Measurements from ENCODE around the gene JAK2.

The JAK2 gene

DNA sequence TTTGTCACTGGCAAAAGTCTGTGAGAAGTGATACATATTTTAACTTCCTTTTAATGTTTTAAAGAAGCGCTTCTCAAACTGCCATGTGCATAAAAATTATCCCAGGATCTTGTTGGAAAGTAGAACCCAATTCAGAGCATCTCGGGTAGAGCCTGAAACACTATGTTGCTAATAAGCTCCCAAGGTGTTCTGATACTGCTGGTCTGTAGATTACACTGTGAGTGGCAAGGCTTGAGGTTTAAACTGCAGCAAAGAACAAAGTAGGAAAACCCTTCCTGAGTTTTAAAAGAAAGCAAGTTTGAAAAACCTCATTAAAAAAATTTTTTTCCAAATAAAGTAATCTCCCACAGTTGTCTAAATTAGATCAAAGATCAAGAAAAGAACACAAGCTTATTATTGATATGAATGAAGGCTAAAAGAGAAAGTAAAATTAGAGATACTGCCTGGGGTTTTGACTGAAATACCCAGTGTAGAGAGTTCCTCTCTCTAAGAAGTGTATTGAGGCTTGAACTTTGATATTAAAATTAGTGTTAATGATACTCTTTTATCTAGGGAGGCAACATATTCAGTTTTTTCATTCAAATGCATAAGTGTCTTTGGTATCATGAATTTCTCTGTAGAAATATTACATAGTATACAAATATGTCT lies 19.8 kb upstream of the JAK2 start:
- Mint-ChIP-seq H3K27me3 (no peaks in the 10 kb centered on the region), H3K4me3 (no peak overlapping the region), H3K27ac (no peak overlapping the region), H3K4me1 (ENCODE audit: low read depth) (no peaks in the 10 kb centered on the region), H3K36me3 (ENCODE audit: low read depth) (peaks cover 6% of the 10 kb centered on the region), H3K9me3 (peaks cover 16% of the 10 kb centered on the region)
- intact Hi-C loops (cut with micrococcal nuclease) = no loop called here

DNA sequence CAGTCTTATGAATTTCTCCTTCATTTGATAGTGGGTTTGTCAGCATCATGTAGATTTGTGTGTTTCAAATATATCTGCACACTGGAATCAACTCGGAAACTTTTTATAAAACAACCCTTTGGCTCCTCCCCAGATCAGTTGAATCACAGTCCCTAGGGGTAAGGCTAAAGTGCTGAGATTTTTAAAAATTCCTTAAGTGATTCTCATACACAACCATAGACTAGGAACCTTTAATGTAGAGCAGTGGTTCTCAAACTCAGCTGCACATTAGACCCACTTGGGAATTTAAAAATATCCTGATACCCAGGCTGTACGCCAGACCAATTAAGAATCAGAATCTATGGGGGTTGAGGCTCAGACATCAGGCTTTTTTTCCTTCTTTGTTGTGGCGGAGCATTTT lies 17.5 kb upstream of the JAK2 start:
- H3K9me3 Mint-ChIP-seq = peaks cover 16% of the 10 kb centered on the region
- H3K4me3 Mint-ChIP-seq = no peak overlapping the region
- H3K36me3 Mint-ChIP-seq (ENCODE audit: low read depth) = peaks cover 6% of the 10 kb centered on the region
- no peak overlapping the region for H3K27ac Mint-ChIP-seq
- intact Hi-C loops (cut with micrococcal nuclease) = no loop called here
- H3K27me3 Mint-ChIP-seq = no peaks in the 10 kb centered on the region
- no peaks in the 10 kb centered on the region for H3K4me1 Mint-ChIP-seq (ENCODE audit: low read depth)

DNA sequence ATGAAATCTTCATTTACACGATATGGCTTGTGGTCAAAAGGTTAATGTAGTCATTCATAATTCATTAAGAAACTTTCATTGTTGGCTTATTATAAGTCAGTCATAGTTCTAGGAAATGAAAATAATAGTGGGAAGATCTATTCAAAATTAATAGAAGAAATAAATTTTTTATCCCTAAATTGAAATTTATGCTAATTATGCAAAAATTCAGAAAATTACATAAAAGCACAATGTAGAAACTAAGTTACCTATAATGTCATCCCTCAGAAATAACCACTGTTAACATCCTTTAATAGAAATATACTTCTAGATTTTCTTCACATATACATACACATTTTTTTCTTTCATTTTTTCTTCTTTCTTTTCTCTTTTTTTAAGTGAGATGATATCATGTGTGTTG lies 15.9 kb upstream of the JAK2 start:
- H3K36me3 Mint-ChIP-seq (ENCODE audit: low read depth) = peaks cover under 1% of the 10 kb centered on the region
- no peak overlapping the region for H3K4me3 Mint-ChIP-seq
- peaks cover 1% of the 10 kb centered on the region for H3K9me3 Mint-ChIP-seq
- no peaks in the 10 kb centered on the region for H3K4me1 Mint-ChIP-seq (ENCODE audit: low read depth)
- no peaks in the 10 kb centered on the region for H3K27me3 Mint-ChIP-seq
- H3K27ac Mint-ChIP-seq = no peak overlapping the region
- intact Hi-C loops (cut with micrococcal nuclease) = no loop called here

DNA sequence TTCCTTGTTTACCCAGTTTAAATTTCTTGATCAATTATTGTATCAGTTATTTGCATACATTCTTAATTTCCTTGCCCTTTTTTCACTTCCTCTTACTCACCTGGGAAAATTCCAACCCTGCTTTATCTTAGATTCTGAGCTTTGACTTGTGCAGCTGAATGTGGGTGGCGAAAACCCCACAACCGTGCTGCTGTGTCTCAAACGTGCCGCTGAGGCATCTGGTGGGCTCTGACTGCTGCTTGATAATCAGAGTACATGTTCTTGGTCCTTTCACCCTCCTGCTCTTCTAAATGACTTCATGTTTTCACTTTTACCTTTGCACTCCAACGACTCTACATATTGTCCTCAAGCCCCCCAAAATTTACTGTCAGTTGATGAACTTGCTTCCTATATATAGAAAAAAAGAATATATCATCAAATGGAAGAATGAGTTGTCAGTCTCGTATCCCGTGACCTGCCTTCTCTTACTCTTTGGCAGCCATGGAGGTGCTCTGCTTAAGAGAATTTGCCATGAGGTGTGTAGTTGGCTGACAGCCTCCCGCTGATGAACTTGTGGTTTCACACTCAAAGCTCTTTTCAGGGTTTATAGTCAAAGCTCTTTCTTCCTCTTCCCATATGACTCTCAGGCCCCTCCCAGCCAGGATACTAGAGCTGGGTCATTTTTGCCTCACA lies 14.0 kb upstream of the JAK2 start:
- H3K4me1 Mint-ChIP-seq (ENCODE audit: low read depth) = no peaks in the 10 kb centered on the region
- H3K27ac Mint-ChIP-seq = no peak overlapping the region
- no peaks in the 10 kb centered on the region for H3K9me3 Mint-ChIP-seq
- H3K4me3 Mint-ChIP-seq = no peak overlapping the region
- H3K36me3 Mint-ChIP-seq (ENCODE audit: low read depth) = no peaks in the 10 kb centered on the region
- H3K27me3 Mint-ChIP-seq = no peaks in the 10 kb centered on the region
- intact Hi-C loops (cut with micrococcal nuclease) = no loop called here

DNA sequence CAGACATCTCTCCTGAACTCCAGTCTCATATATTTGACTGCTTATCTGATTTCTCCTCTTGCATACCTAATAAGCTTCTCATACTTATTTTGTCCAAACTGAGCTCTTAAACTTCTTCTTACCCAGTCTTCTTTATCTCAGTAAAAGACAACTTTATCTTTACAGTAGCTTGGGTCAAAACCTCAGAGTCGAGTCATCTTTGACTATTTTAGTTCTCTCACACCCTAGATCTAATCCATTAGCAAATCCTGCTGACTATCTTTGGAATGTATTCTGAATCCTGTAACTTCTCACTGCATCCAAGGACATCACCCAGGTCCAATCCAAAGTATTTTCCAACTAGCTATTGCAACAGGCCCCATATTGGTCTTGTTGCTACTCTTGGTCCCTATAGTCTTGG lies 11.8 kb upstream of the JAK2 start:
- intact Hi-C loops (cut with micrococcal nuclease) = no loop called here
- no peaks in the 10 kb centered on the region for H3K9me3 Mint-ChIP-seq
- H3K36me3 Mint-ChIP-seq (ENCODE audit: low read depth) = no peaks in the 10 kb centered on the region
- no peaks in the 10 kb centered on the region for H3K4me1 Mint-ChIP-seq (ENCODE audit: low read depth)
- H3K4me3 Mint-ChIP-seq = no peak overlapping the region
- H3K27ac Mint-ChIP-seq = no peak overlapping the region
- no peaks in the 10 kb centered on the region for H3K27me3 Mint-ChIP-seq

DNA sequence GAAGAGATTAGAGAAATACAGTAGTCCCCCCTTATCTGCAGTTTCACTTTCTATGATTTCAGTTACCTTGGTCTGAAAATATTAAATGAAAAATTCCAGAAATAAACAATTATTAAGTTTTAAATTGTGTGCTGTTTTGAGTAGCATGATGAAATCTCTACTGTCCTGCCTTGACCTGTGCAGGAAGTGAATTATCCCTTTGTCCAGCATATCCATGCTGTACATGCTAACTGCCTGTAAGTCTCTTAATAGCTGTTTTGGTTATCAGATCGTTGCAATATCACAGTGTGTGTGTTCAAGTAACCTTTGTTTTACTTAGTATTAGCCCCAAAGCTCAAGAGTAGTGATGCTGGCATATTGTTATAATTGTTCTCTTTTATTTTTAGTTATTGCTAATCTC lies 11.2 kb upstream of the JAK2 start:
- intact Hi-C loops (cut with micrococcal nuclease) = no loop called here

DNA sequence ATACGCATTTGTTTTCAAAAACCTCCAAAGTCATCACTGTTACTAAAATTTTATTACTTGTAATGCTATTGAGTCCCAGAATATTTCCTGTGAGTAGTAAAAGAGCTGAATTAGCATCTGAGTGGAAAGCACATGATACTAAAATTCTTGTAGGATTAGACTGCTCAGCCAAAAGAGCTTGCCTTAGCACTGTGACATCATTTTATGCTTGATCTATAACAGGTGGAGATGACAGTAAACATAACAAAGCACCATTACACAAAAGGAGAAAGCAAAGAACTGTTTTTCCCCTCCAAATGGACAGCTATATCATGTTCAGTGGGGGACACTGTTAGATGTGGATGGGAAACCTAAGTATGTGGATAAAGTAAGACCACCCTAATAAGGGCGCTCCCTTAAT lies 5.8 kb upstream of the JAK2 start:
- intact Hi-C loops (cut with micrococcal nuclease) = no loop called here
- Mint-ChIP-seq H3K4me1 (ENCODE audit: low read depth) (peaks cover 45% of the 10 kb centered on the region), H3K27me3 (no peaks in the 10 kb centered on the region), H3K9me3 (no peaks in the 10 kb centered on the region), H3K4me3 (no peak overlapping the region), H3K27ac (peak overlapping the region; percentile 69), H3K36me3 (ENCODE audit: low read depth) (no peaks in the 10 kb centered on the region)

More for the DNA sequence above, 11.2 kb upstream of the JAK2 start:
- no peak overlapping the region for H3K4me3 Mint-ChIP-seq
- H3K4me1 Mint-ChIP-seq (ENCODE audit: low read depth) = no peaks in the 10 kb centered on the region
- H3K27me3 Mint-ChIP-seq = no peaks in the 10 kb centered on the region
- no peaks in the 10 kb centered on the region for H3K9me3 Mint-ChIP-seq
- no peaks in the 10 kb centered on the region for H3K36me3 Mint-ChIP-seq (ENCODE audit: low read depth)
- H3K27ac Mint-ChIP-seq = no peak overlapping the region

DNA sequence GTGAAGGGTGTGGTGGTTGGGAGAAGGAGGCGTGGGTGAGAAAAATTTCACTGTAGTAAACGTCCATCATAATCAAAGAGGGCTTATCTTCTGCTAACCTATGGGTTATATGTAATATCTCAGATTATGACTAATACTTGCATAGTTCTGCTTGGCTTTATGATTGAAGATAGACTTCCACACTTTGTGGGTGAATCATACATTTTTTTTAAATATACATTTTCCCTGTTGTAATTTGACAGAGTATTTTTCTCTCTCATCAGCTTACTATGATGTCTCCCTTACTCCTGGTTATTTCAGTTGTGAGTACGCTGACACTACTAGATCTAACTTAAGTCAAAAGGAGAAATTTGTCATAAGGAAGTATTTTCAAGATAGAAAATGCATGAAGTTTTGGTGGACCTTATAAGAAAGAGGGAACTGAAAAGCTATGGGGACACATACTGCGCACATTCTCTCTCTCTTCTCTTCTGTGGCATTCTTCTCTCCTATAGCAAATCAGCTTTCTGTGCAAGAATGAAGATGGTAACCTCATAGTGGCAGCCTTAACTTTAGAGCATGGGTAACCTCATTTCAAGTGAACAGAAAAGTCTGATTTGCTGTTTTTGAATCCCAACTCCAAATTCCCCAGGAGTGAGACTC lies 4.9 kb upstream of the JAK2 start:
- peaks cover 47% of the 10 kb centered on the region for H3K4me1 Mint-ChIP-seq (ENCODE audit: low read depth)
- H3K4me3 Mint-ChIP-seq = peak overlapping the region; percentile 1
- intact Hi-C loops (cut with micrococcal nuclease) = loop anchor here (2.0 to 10.0 kb wide), 4 partner anchors 43 to 475 kb away; partner anchors contain the start of genes CD274, CDC37L1 and RCL1
- peaks cover 6% of the 10 kb centered on the region for H3K36me3 Mint-ChIP-seq (ENCODE audit: low read depth)
- no peaks in the 10 kb centered on the region for H3K27me3 Mint-ChIP-seq
- peak overlapping the region; percentile 69 for H3K27ac Mint-ChIP-seq
- H3K9me3 Mint-ChIP-seq = no peaks in the 10 kb centered on the region

DNA sequence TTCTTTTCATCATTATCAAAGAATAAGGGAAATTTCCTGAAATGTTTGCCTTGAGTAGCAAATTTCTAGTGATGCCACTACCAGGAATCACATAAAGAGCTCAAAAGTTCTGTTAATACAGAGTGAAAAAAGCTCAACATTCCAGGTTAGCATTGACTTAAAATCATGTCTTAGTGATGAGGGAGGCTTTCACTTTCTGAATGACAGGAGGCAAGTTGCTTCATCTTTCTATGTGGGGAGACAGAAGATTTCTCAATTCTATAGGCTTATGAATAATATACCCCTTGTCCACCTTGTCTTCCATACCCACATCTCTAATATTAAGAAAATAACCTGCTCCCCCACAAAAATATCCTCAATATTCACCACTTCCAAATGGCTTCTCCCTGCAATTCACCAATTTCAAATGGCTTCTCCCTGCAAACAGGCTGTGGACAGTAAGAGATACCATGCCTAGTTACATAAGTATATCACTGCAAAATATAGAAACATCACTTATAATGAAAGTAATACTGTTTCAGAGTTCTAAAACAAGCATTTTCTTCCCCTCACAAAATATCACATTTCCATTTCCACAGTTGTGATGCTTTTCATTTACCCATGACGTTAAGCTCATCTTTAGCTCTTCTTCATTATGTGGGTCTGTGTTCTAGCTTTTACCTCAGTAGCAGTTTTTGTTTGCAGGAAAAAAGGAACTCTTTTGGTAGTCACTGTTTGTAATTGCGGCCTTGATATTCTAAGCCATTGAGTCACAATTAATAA lies 2.2 kb upstream of the JAK2 start:
- Mint-ChIP-seq H3K4me1 (ENCODE audit: low read depth) (peaks cover 54% of the 10 kb centered on the region), H3K27ac (no peak overlapping the region), H3K4me3 (no peak overlapping the region), H3K36me3 (ENCODE audit: low read depth) (peaks cover 29% of the 10 kb centered on the region), H3K27me3 (no peaks in the 10 kb centered on the region), H3K9me3 (no peaks in the 10 kb centered on the region)
- intact Hi-C loops (cut with micrococcal nuclease) = loop anchor here (10.0 kb wide), 3 partner anchors 188 to 472 kb away; partner anchors contain the start of genes CD274, CDC37L1 and RCL1

DNA sequence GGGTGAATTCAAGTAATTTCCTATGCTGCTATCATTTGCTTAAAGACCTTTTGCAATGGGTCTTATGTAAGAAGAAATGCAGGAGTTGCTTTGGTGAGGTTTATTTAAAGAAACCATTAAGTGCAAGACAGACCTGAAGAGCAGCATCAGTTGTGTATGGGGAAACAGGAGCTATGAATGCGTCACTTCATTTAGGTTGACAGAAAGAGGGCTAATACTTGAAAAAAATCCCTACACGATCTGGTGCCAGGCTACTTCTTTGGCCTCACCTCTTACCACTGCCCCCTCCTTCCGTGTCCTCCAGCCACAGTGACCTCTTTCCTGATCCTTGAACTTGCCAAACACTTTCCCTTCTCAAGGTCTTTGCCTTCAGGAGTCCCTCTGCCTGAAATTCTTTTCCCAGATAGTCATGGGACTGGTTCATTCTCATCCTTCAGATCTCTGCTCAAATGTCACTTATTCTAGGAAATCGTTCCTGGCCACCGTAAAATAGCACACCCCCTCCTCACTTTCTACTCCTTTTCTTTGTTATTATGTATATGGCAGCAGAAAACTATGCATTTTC lies 1.4 kb upstream of the JAK2 start:
- peaks cover 29% of the 10 kb centered on the region for H3K36me3 Mint-ChIP-seq (ENCODE audit: low read depth)
- H3K4me1 Mint-ChIP-seq (ENCODE audit: low read depth) = peaks cover 54% of the 10 kb centered on the region
- H3K9me3 Mint-ChIP-seq = no peaks in the 10 kb centered on the region
- intact Hi-C loops (cut with micrococcal nuclease) = loop anchor here (2.0 to 10.0 kb wide), 4 partner anchors 189 to 471 kb away; partner anchors contain the start of genes CD274, CDC37L1 and RCL1
- H3K27me3 Mint-ChIP-seq = no peaks in the 10 kb centered on the region
- peak overlapping the region; percentile 97 for H3K27ac Mint-ChIP-seq
- no peak overlapping the region for H3K4me3 Mint-ChIP-seq

DNA sequence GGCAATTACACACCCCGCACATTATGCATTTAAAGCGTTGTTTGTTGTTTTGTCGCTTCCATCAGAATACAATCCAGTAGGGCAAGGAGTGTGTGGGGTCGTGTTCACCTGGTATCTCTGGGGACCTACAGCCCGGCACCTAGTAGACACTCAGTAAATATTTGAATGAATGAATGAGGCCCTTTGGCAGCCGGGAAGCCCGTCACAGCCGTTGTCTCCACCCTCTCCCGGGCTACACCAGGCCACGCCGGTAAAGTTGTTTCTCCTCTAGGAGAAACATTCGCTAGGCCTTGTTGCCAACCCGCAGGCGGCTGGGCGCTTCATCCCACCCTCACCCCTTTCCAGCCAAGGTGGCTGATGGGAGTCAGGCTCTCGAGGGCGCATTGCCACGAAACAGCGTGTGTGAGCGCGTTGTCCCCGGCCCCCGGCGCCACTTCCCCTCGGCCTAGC lies 876 bp upstream of the JAK2 start:
- intact Hi-C loops (cut with micrococcal nuclease) = loop anchor here (2.0 to 10.0 kb wide), 4 partner anchors 189 to 471 kb away; partner anchors contain the start of genes CD274, CDC37L1 and RCL1
- Mint-ChIP-seq H3K27me3 (no peaks in the 10 kb centered on the region), H3K27ac (peak overlapping the region; percentile 97), H3K4me1 (ENCODE audit: low read depth) (peaks cover 52% of the 10 kb centered on the region), H3K4me3 (no peak overlapping the region), H3K9me3 (no peaks in the 10 kb centered on the region), H3K36me3 (ENCODE audit: low read depth) (peaks cover 29% of the 10 kb centered on the region)

DNA sequence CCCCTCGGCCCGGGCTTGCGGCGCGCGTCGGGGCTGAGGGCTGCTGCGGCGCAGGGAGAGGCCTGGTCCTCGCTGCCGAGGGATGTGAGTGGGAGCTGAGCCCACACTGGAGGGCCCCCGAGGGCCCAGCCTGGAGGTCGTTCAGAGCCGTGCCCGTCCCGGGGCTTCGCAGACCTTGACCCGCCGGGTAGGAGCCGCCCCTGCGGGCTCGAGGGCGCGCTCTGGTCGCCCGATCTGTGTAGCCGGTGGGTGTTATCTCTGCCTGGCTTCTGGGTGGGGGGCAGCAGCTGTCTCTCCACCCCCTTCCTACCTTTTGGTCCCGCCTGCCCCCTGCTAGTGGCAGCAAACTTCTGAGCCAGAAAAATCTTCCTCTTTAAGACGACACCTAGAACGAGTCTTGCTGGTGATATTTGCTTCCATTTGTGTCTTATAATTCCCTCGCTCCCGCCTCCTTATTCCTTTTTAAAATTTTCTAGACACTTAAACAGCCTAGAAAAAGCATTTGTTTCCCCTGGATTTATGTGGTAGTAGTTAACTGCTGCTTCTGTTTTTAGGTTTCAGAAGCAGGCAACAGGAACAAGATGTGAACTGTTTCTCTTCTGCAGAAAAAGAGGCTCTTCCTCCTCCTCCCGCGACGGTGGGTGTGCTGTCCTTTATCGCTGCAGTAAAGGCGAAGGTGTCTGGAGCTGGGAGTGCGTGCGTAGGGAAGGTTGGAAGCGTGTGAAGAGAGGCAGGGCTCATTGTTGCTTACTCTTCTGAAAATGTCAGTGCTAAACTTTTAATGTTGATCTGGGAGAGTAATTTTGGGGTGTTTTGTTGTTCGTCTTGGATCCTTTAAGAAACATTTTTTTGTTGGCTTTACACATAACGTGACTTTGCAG lies 554 bp downstream of the JAK2 start:
- H3K9me3 Mint-ChIP-seq = no peaks in the 10 kb centered on the region
- peaks cover 38% of the 10 kb centered on the region for H3K4me1 Mint-ChIP-seq (ENCODE audit: low read depth)
- H3K36me3 Mint-ChIP-seq (ENCODE audit: low read depth) = peaks cover 29% of the 10 kb centered on the region
- H3K27ac Mint-ChIP-seq = peak overlapping the region; percentile 97
- H3K4me3 Mint-ChIP-seq = no peak overlapping the region
- intact Hi-C loops (cut with micrococcal nuclease) = loop anchor here (2.0 to 10.0 kb wide), 5 partner anchors 133 to 469 kb away; partner anchors contain the start of genes CD274, CDC37L1 and RCL1
- no peaks in the 10 kb centered on the region for H3K27me3 Mint-ChIP-seq

All from dendritic cell treated with granulocyte-macrophage colony-stimulating factor and Interleukin-4, amounts not matched to agents 40 ng/mL and 50 ng/mL, for 4 days (primary cell).